ENCODE data around the gene INSRR. TPM values are rescaled to one million over a fixed set of nuclear protein-coding genes. Genes with fewer than 3 reads are reported as not detected.

The INSRR gene
- total RNA-seq, 2 donors from 2014 or later = not detected

- intact Hi-C loops (cut with DNase I, micrococcal nuclease) = no loop called here
- ATAC-seq (no peak), DNase-seq (no peak)
Observed at GRCh38 chr1:156801409-156802121, 57.4 kb downstream of the INSRR start.

- intact Hi-C loops (cut with DNase I, micrococcal nuclease) = loop anchor here in 1 of 2 donors (10.0 kb wide), 1 partner anchor 67 kb away; the partner anchor contains the start of gene NTRK1
- peak in 1 of 2 donors; percentile 55 for DNase-seq
- peak; percentile 86 for ATAC-seq
Observed at GRCh38 chr1:156797212-156797871, 61.6 kb downstream of the INSRR start.

DNA sequence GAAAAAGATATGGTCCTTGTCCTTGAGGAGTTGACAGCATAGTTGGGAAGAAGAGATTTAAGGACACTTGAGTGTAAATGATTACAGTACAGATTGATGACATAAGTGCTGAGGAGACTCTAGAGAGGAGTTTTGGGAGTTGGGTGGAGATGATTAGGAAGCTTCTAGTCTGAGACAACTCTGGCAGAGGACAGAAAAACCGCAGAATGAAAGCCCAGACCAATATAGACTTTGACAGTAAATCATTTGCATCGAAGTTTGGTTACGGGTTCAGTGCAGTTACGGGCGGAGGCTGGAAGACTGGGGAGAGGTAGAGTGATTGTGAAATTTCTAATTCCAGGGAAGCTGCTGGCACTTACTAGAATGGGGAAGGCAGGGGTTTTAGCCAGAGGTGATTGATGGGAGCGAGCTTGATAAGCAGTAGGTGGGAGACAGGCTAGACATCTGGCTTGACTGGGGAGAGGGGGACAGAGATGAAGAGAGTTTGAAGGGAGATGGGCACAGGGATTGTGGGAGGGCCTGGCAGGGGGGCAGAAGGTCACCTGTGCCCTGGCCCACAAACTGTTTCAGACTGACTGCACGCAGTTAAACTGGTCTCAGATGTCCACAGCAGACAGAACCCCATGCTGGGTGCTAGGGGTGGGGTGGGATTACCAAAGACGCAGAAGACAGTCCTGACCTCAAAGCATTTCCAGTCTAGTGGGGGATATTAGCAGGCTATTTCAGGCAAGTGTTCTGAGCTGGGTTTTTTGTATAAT is 62.4 kb downstream of the INSRR start:
- intact Hi-C loops (cut with DNase I, micrococcal nuclease) = loop anchor here in 1 of 2 donors (10.0 kb wide), 1 partner anchor 68 kb away; the partner anchor contains the start of gene NTRK1
- ATAC-seq (peak; percentile 13), DNase-seq (no peak)

DNA sequence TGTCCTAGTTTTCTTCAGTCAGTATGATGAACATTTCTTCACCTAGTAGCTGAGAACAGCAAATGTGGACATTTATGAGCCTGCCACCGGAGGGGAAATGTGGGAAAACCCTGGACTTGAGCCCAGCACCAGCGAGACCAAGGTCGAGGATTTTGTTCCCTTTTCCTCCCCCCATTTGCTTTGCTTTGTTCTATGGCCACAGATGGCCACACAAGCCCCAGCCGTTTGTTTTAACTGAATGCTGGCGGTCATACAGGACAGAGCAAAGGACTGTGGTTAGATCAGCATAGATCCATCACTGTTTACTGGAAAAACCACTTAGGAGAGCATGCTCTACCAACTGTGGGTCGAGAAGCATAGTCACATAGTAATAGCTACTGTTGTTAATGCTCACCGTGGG is 63.1 kb downstream of the INSRR start:
- DNase-seq (no peak), ATAC-seq (no peak)
- intact Hi-C loops (cut with DNase I, micrococcal nuclease) = loop anchor here in 1 of 2 donors (10.0 kb wide), 1 partner anchor 69 kb away; the partner anchor contains the start of gene NTRK1

DNA sequence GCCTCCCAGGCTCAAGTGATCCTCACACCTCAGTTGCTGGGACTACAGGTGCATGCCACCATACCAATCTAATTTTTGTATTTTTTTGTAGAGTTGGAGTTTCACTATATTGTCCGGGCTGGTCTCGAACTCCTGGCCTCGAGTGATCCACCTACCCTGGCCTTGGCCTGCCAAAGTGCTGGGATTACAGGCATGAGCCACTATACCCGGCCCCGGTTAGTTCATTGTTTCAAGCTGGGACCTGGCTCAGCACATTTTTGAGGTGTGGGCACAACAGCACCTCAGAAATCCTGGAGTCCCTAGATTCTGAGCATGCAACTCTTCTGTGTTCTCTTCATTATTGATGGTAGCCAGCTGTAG is 63.6 kb downstream of the INSRR start:
- no peak for DNase-seq
- intact Hi-C loops (cut with DNase I, micrococcal nuclease) = loop anchor here in 1 of 2 donors (10.0 kb wide), 1 partner anchor 69 kb away; the partner anchor contains the start of gene NTRK1
- no peak for ATAC-seq

DNA sequence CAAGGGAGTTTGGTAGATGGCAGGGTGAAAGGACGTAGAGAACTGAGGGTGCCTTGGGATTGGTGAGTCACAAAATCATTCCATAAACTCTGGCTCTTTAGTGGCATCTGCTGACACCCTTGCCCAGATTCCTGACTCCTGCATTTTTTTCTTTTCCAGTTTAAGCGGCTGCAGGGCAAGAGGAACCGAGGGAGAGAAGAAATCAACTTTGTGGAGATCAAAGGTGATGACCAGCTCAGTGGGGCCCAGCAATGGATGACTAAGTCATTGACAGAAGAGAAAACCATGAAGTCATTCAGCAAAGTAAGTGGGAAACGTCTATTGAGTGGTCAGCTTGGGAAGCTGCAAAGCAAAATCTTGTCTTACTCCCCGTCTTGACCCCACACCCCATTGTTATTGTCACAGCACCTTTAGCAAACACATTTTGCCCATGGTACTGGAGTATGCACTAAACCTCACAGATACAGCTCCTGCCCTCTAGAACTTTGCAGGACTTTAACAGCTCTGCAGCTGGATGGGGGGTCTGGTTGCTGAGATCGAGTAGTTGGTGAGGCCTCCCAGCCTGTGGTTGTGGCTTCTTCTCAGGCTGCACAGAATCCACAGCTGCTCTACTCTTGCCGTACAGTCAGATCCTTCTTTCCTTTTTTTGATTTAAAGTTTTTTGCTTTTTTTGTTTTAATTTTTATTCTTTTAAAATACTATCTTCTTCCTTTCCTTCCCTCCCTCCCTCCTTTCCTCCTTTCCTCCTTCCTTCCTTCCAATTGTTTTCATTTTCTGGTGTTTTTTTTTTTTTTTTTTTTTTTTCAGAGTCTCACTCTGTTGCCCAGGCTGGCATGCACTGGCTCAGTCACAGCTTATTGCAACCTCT is 64.2 kb downstream of the INSRR start:
- no peak for ATAC-seq
- intact Hi-C loops (cut with DNase I, micrococcal nuclease) = loop anchor here in 1 of 2 donors (10.0 kb wide), 1 partner anchor 70 kb away; the partner anchor contains the start of gene NTRK1
- DNase-seq = no peak

Other genes with a start within 250 kb of the INSRR start
- not detected for gene HAPLN2, start 239.7 kb downstream of the INSRR start, total RNA-seq
- gene BCAN, start 217.0 kb downstream of the INSRR start, total RNA-seq = not detected
- gene NES, start 181.7 kb downstream of the INSRR start, total RNA-seq = 1 to 10 TPM; 3.6 to 6.8 TPM
- gene CRABP2, start 153.5 kb downstream of the INSRR start, total RNA-seq = under 1 TPM; 0.73 to 0.98 TPM
- 10 to 100 TPM; 40.6 to 47.9 TPM for gene METTL25B, start 130.6 kb downstream of the INSRR start, total RNA-seq
- 10 to 100 TPM; 24.2 to 28.3 TPM for gene ISG20L2, start 130.4 kb downstream of the INSRR start, total RNA-seq
- gene MRPL24, start 118.0 kb downstream of the INSRR start, total RNA-seq = 10 to 100 TPM; 37.7 to 60.2 TPM
- gene HDGF, start 107.4 kb downstream of the INSRR start, total RNA-seq = 100 to 1,000 TPM; 198 to 243 TPM
- 10 to 100 TPM; 51.2 to 59.6 TPM for gene PRCC, start 91.6 kb downstream of the INSRR start, total RNA-seq
- gene SH2D2A, start 42.3 kb downstream of the INSRR start, total RNA-seq = 1 to 10 TPM; 1.4 to 2.4 TPM
- under 1 TPM in 1 of 2 donors, not detected in 1; 0.95 TPM for gene NTRK1, start 1.7 kb upstream of the INSRR start, total RNA-seq
- gene PEAR1, start 34.6 kb upstream of the INSRR start, total RNA-seq = 1 to 10 TPM; 2.0 to 2.9 TPM
- not detected for gene LRRC71, start 61.5 kb upstream of the INSRR start, total RNA-seq
- gene ARHGEF11, start 186.6 kb upstream of the INSRR start, total RNA-seq = 10 to 100 TPM; 42.1 to 46.8 TPM
- not detected for gene ETV3L, start 240.7 kb upstream of the INSRR start, total RNA-seq

Data from left colon (tissue), 2 donors.